ENCODE data around the gene ITPR3. TPM values are rescaled to one million over a fixed set of nuclear protein-coding genes. Genes with fewer than 3 reads are reported as not detected.
A peak's percentile ranks its signal among the peaks of the same experiment; 100 is the strongest.

The ITPR3 gene
- polyA plus RNA-seq, 1 donor, result 49.6 TPM

GRCh38 chr6:33697845-33698244, 76.7 kb downstream of the ITPR3 start:
- peaks cover 71% of the 10 kb centered on the region for H3K36me3 ChIP-seq (ENCODE audit: control insufficient read depth, insufficient read depth, low read length)
- H3K9me3 ChIP-seq (ENCODE audit: control insufficient read depth, low read depth, low read length), result no peaks in the 10 kb centered on the region
- peaks cover 23% of the 10 kb centered on the region for H3K4me1 ChIP-seq (ENCODE audit: control insufficient read depth, insufficient read depth, low read length)
- DNase-seq, result no peak
- no peaks in the 10 kb centered on the region for H3K27me3 ChIP-seq (ENCODE audit: control insufficient read depth, insufficient read depth, low read length)
- no peak overlapping the region for H3K27ac ChIP-seq (ENCODE audit: low read length)
- WGBS (ENCODE audit: insufficient coverage, low lambda C conversion rate), result no CpG with 5 or more reads among the region's 10 CpGs
- H3K4me3 ChIP-seq (ENCODE audit: low read length), result no peak overlapping the region

- no peak overlapping the region for H3K27ac ChIP-seq (ENCODE audit: low read length)
- peaks cover 65% of the 10 kb centered on the region for H3K36me3 ChIP-seq (ENCODE audit: control insufficient read depth, insufficient read depth, low read length)
- no peaks in the 10 kb centered on the region for H3K9me3 ChIP-seq (ENCODE audit: control insufficient read depth, low read depth, low read length)
- WGBS (ENCODE audit: insufficient coverage, low lambda C conversion rate), result 100% methylated on average over 2 of the region's 10 CpGs
- H3K4me3 ChIP-seq (ENCODE audit: low read length), result no peak overlapping the region
- DNase-seq, result no peak
- no peaks in the 10 kb centered on the region for H3K27me3 ChIP-seq (ENCODE audit: control insufficient read depth, insufficient read depth, low read length)
- peaks cover 19% of the 10 kb centered on the region for H3K4me1 ChIP-seq (ENCODE audit: control insufficient read depth, insufficient read depth, low read length)
Measured at GRCh38 chr6:33698494-33698893, 77.4 kb downstream of the ITPR3 start.

- no peak overlapping the region for H3K27ac ChIP-seq (ENCODE audit: low read length)
- H3K36me3 ChIP-seq (ENCODE audit: control insufficient read depth, insufficient read depth, low read length), result peaks cover 63% of the 10 kb centered on the region
- H3K4me1 ChIP-seq (ENCODE audit: control insufficient read depth, insufficient read depth, low read length), result peaks cover 14% of the 10 kb centered on the region
- H3K9me3 ChIP-seq (ENCODE audit: control insufficient read depth, low read depth, low read length), result no peaks in the 10 kb centered on the region
- no peaks in the 10 kb centered on the region for H3K27me3 ChIP-seq (ENCODE audit: control insufficient read depth, insufficient read depth, low read length)
- H3K4me3 ChIP-seq (ENCODE audit: low read length), result no peak overlapping the region
- no peak for DNase-seq
- WGBS (ENCODE audit: insufficient coverage, low lambda C conversion rate), result no CpG with 5 or more reads among the region's 8 CpGs
Measured at GRCh38 chr6:33699131-33699530, 78.0 kb downstream of the ITPR3 start.

GRCh38 chr6:33699739-33700138, 78.6 kb downstream of the ITPR3 start:
- no peaks in the 10 kb centered on the region for H3K27me3 ChIP-seq (ENCODE audit: control insufficient read depth, insufficient read depth, low read length)
- DNase-seq, result no peak
- no peak overlapping the region for H3K27ac ChIP-seq (ENCODE audit: low read length)
- H3K4me1 ChIP-seq (ENCODE audit: control insufficient read depth, insufficient read depth, low read length), result peaks cover 9% of the 10 kb centered on the region
- no peaks in the 10 kb centered on the region for H3K9me3 ChIP-seq (ENCODE audit: control insufficient read depth, low read depth, low read length)
- no peak overlapping the region for H3K4me3 ChIP-seq (ENCODE audit: low read length)
- H3K36me3 ChIP-seq (ENCODE audit: control insufficient read depth, insufficient read depth, low read length), result peaks cover 60% of the 10 kb centered on the region
- WGBS (ENCODE audit: insufficient coverage, low lambda C conversion rate), result 50% methylated on average over 1 of the region's 5 CpGs

GRCh38 chr6:33700391-33701050, 79.4 kb downstream of the ITPR3 start:
- Histone ChIP-seq H3K9me3 (ENCODE audit: control insufficient read depth, low read depth, low read length) (no peaks in the 10 kb centered on the region), H3K27me3 (ENCODE audit: control insufficient read depth, insufficient read depth, low read length) (no peaks in the 10 kb centered on the region), H3K4me3 (ENCODE audit: low read length) (no peak overlapping the region), H3K36me3 (ENCODE audit: control insufficient read depth, insufficient read depth, low read length) (peaks cover 52% of the 10 kb centered on the region), H3K4me1 (ENCODE audit: control insufficient read depth, insufficient read depth, low read length) (peaks cover 4% of the 10 kb centered on the region), H3K27ac (ENCODE audit: low read length) (no peak overlapping the region)
- DNase-seq, result peak; percentile 77 to 80
- WGBS (ENCODE audit: insufficient coverage, low lambda C conversion rate), result no CpG with 5 or more reads among the region's 10 CpGs

GRCh38 chr6:33702345-33702977, 81.3 kb downstream of the ITPR3 start:
- no peak overlapping the region for H3K4me3 ChIP-seq (ENCODE audit: low read length)
- WGBS (ENCODE audit: insufficient coverage, low lambda C conversion rate), result 80% methylated on average over 1 of the region's 1 CpG
- H3K9me3 ChIP-seq (ENCODE audit: control insufficient read depth, low read depth, low read length), result no peaks in the 10 kb centered on the region
- H3K27ac ChIP-seq (ENCODE audit: low read length), result no peak overlapping the region
- H3K36me3 ChIP-seq (ENCODE audit: control insufficient read depth, insufficient read depth, low read length), result peaks cover 36% of the 10 kb centered on the region
- peaks cover 4% of the 10 kb centered on the region for H3K4me1 ChIP-seq (ENCODE audit: control insufficient read depth, insufficient read depth, low read length)
- no peaks in the 10 kb centered on the region for H3K27me3 ChIP-seq (ENCODE audit: control insufficient read depth, insufficient read depth, low read length)
- peak; percentile 53 to 57 for DNase-seq

GRCh38 chr6:33704215-33705066, 83.3 kb downstream of the ITPR3 start:
- peak in 1 of 2 donors; percentile 51 for DNase-seq
- WGBS (ENCODE audit: insufficient coverage, low lambda C conversion rate), result no CpG with 5 or more reads among the region's 11 CpGs
- H3K27ac ChIP-seq (ENCODE audit: low read length), result no peak overlapping the region
- H3K36me3 ChIP-seq (ENCODE audit: control insufficient read depth, insufficient read depth, low read length), result peaks cover 29% of the 10 kb centered on the region
- no peaks in the 10 kb centered on the region for H3K9me3 ChIP-seq (ENCODE audit: control insufficient read depth, low read depth, low read length)
- peaks cover 4% of the 10 kb centered on the region for H3K4me1 ChIP-seq (ENCODE audit: control insufficient read depth, insufficient read depth, low read length)
- no peak overlapping the region for H3K4me3 ChIP-seq (ENCODE audit: low read length)
- H3K27me3 ChIP-seq (ENCODE audit: control insufficient read depth, insufficient read depth, low read length), result no peaks in the 10 kb centered on the region

GRCh38 chr6:33705268-33705885, 84.3 kb downstream of the ITPR3 start:
- no peaks in the 10 kb centered on the region for H3K9me3 ChIP-seq (ENCODE audit: control insufficient read depth, low read depth, low read length)
- H3K27me3 ChIP-seq (ENCODE audit: control insufficient read depth, insufficient read depth, low read length), result no peaks in the 10 kb centered on the region
- H3K27ac ChIP-seq (ENCODE audit: low read length), result no peak overlapping the region
- no CpG with 5 or more reads among the region's 9 CpGs for WGBS (ENCODE audit: insufficient coverage, low lambda C conversion rate)
- peaks cover 28% of the 10 kb centered on the region for H3K36me3 ChIP-seq (ENCODE audit: control insufficient read depth, insufficient read depth, low read length)
- H3K4me1 ChIP-seq (ENCODE audit: control insufficient read depth, insufficient read depth, low read length), result peaks cover 5% of the 10 kb centered on the region
- no peak for DNase-seq
- no peak overlapping the region for H3K4me3 ChIP-seq (ENCODE audit: low read length)

- no peaks in the 10 kb centered on the region for H3K27me3 ChIP-seq (ENCODE audit: control insufficient read depth, insufficient read depth, low read length)
- DNase-seq, result no peak
- H3K4me3 ChIP-seq (ENCODE audit: low read length), result no peak overlapping the region
- H3K36me3 ChIP-seq (ENCODE audit: control insufficient read depth, insufficient read depth, low read length), result peaks cover 26% of the 10 kb centered on the region
- WGBS (ENCODE audit: insufficient coverage, low lambda C conversion rate), result 90% methylated on average over 3 of the region's 16 CpGs
- H3K4me1 ChIP-seq (ENCODE audit: control insufficient read depth, insufficient read depth, low read length), result peaks cover 7% of the 10 kb centered on the region
- H3K27ac ChIP-seq (ENCODE audit: low read length), result no peak overlapping the region
- H3K9me3 ChIP-seq (ENCODE audit: control insufficient read depth, low read depth, low read length), result no peaks in the 10 kb centered on the region
Measured at GRCh38 chr6:33705955-33706725, 85.0 kb downstream of the ITPR3 start.

Measured in large intestine (tissue), 3 donors.